ENCODE measurements around the gene SOX4. TPM values are rescaled to one million over a fixed set of nuclear protein-coding genes. Genes with fewer than 3 reads are reported as not detected.

The SOX4 gene
- total RNA-seq, 4 donors from 2014 or later: 11.4 to 28.7 (median 13.6) TPM

GRCh38 chr6:21611485-21611884 is 17.9 kb downstream of the SOX4 start:
- no peak for DNase-seq (ENCODE audit: low spot score in 2 of 2)
- WGBS, 2 donors: 77 to 81% methylated on average over 3 of the region's 3 CpGs
- intact Hi-C loops (cut with DNase I; ENCODE audit: low total_unique reads): no loop called here

GRCh38 chr6:21612067-21612745 is 18.7 kb downstream of the SOX4 start:
- 73 to 83% methylated on average over 6 of the region's 6 CpGs for WGBS, 2 donors

More at GRCh38 chr6:21611485-21611884, 17.9 kb downstream of the SOX4 start:
- TF ChIP-seq POLR2A (IDR thresholded peaks at IDR 0.05) (no peak), CTCF (IDR thresholded peaks at IDR 0.05) (no peak)
- H3K4me3 ChIP-seq (ENCODE audit: low read depth, poor library complexity, severe bottlenecking): no peak overlapping the region

GRCh38 chr6:21613809-21614208 is 20.3 kb downstream of the SOX4 start:
- TF ChIP-seq POLR2A (IDR thresholded peaks at IDR 0.05): no peak
- TF ChIP-seq CTCF (IDR thresholded peaks at IDR 0.05): no peak
- no peak overlapping the region for H3K4me3 ChIP-seq (ENCODE audit: low read depth, poor library complexity, severe bottlenecking)
- WGBS, 2 donors: 64 to 74% methylated on average over 2 of the region's 2 CpGs
- no peak for DNase-seq (ENCODE audit: low spot score in 2 of 2)
- intact Hi-C loops (cut with DNase I; ENCODE audit: low total_unique reads): no loop called here

More at GRCh38 chr6:21612067-21612745, 18.7 kb downstream of the SOX4 start:
- no peak for DNase-seq (ENCODE audit: low spot score in 2 of 2)
- intact Hi-C loops (cut with DNase I; ENCODE audit: low total_unique reads): no loop called here
- no peak for TF ChIP-seq CTCF (IDR thresholded peaks at IDR 0.05)
- TF ChIP-seq POLR2A (IDR thresholded peaks at IDR 0.05): no peak
- H3K4me3 ChIP-seq (ENCODE audit: low read depth, poor library complexity, severe bottlenecking): no peak overlapping the region

- 71 to 76% methylated on average over 4 of the region's 4 CpGs for WGBS, 2 donors
- no peak for DNase-seq (ENCODE audit: low spot score in 2 of 2)
- no peak for TF ChIP-seq POLR2A (IDR thresholded peaks at IDR 0.05)
- no peak for TF ChIP-seq CTCF (IDR thresholded peaks at IDR 0.05)
- intact Hi-C loops (cut with DNase I; ENCODE audit: low total_unique reads): no loop called here
- H3K4me3 ChIP-seq (ENCODE audit: low read depth, poor library complexity, severe bottlenecking): no peak overlapping the region
These were observed 20.7 kb downstream of the SOX4 start for GRCh38 chr6:21614226-21614625.

- DNase-seq (ENCODE audit: low spot score in 2 of 2): no peak
- H3K4me3 ChIP-seq (ENCODE audit: low read depth, poor library complexity, severe bottlenecking): no peak overlapping the region
- TF ChIP-seq POLR2A (IDR thresholded peaks at IDR 0.05) (no peak), CTCF (IDR thresholded peaks at IDR 0.05) (no peak)
- 45 to 56% methylated on average over 3 of the region's 3 CpGs for WGBS, 2 donors
- intact Hi-C loops (cut with DNase I; ENCODE audit: low total_unique reads): no loop called here
These were observed 22.0 kb downstream of the SOX4 start for GRCh38 chr6:21615504-21615903.

GRCh38 chr6:21616005-21616404 is 22.5 kb downstream of the SOX4 start:
- no peak overlapping the region for H3K4me3 ChIP-seq (ENCODE audit: low read depth, poor library complexity, severe bottlenecking)
- WGBS, 2 donors: 67 to 76% methylated on average over 5 of the region's 5 CpGs

More at GRCh38 chr6:21616005-21616404, 22.5 kb downstream of the SOX4 start:
- no peak for TF ChIP-seq CTCF (IDR thresholded peaks at IDR 0.05)
- no peak for TF ChIP-seq POLR2A (IDR thresholded peaks at IDR 0.05)
- DNase-seq (ENCODE audit: low spot score in 2 of 2): no peak
- intact Hi-C loops (cut with DNase I; ENCODE audit: low total_unique reads): no loop called here

Data from lower leg skin (tissue), 4 donors.